Measurements from ENCODE around the gene FLYWCH2.

The FLYWCH2 gene

DNA sequence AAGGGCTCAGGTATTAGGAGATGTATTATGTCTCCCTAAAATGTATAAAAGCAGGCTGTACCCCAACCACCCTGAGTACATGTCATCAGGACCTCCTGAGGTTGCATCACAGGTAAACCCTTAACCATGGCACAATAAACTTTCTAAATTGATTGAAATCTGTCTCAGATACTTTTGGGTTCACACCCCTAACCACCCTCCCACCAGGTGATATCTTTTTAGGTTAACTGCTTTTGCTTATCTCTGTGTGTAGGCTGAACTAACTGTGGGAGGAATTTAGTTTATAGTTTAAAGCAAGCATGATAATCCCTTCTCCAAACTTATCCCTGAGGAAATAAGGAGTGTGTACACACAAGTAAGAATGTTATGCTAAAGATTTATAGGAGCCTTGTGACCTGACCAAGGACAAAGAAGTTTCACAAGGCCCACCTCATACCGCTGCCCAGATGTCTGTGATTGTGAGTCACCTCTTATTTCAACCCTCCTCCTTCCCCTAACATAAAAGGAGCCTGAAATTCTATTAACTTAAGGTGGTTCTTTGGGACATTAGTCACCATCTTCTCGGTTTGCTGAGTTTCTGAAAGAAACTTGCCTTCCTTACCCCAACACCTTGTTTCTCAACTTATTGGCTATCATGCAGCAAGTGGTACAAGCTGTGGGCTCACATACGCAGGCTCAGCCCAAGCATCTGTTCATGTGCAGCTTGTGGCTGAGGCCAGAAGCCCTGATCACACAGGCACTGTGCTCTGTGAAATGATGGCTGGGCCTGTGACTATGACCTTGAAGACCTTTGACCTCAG is 36.3 kb upstream of the FLYWCH2 start:
- peak; percentile 79 for DNase-seq (ENCODE audit: low read depth)
- no peak overlapping the region for H3K4me3 ChIP-seq (ENCODE audit: low read length)
- no peak for TF ChIP-seq CTCF (IDR thresholded peaks at IDR 0.05; ENCODE audit: insufficient read depth, low read depth, low read length, missing control alignments)

DNA sequence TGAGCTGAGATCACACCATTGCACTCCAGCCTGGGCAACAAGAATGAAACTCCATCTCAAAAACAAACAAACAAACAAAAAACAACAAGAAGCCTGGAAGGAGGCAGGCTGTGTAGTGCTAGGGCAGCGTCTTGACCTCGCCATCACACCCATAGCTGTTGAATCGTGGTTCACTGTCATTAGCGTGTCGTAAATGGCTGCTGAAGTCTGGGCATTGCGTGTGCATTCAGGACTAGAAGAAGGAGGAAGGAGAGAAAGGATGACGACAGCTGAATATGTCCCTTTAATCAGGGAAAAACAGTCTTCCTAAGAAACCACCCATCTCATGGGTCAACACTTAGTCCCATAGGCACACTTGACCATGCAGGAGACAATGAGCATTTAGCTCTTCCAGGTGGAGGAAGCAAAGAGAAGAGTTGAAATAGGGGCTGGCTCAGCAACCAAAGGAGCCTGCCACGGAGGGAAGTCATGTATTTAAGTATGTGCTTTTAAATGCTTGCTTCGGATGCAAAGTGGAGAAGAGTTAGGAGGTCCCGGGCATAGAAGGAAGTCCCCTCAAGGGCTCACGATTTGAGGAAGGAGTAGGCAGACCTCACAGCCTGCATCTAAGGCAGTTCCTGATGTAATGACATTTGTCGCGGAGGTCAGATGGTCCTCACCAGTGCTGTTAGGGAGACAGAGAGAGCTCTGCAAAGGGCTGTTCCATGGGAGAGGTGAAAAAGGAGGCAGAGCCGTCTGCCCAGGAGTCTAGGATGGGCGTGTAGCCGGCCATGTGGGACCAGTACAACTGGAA is 33.9 kb upstream of the FLYWCH2 start:
- DNase-seq (ENCODE audit: low read depth), result no peak
- H3K4me3 ChIP-seq (ENCODE audit: low read length), result no peak overlapping the region

DNA sequence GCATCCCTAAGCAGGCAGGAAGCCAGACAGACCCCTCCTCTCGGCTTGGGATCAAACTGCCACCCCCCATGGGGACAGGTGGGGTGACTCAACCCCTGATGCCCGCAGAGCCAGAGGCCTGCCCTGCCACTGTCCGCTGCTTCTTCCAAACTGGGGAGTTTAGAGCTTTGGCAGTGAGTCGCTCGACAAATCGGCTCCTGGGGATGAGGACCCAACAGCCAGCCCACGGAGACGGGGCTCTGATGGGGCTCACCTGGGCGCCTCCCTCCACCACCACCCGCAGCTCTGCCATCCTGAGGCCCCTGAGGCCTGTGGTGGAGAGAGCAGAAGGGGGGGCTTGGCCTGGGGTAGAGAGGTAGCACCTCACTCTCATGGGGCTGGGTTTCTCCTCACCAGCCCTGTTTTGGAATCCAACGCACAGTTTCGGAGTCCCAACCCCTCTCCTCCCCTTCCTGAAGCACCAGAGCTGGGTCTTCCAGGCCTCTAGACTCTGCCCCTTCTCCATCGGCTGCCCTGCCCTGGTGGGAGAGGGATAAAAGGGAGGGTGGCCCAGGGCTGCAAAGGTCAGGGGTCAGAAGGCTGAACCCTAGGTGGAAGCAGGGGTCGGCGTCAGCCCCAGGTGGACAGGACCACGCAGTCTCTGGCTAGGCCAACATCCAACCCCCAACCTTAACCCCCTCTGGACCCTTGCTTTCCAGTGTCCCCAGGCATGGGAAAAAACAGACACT is 30.8 kb upstream of the FLYWCH2 start:
- DNase-seq (ENCODE audit: low read depth), result no peak
- no peak overlapping the region for H3K4me3 ChIP-seq (ENCODE audit: low read length)
- no peak for TF ChIP-seq CTCF (IDR thresholded peaks at IDR 0.05; ENCODE audit: insufficient read depth, low read depth, low read length, missing control alignments)

More for the DNA sequence above, 33.9 kb upstream of the FLYWCH2 start:
- no peak for TF ChIP-seq CTCF (IDR thresholded peaks at IDR 0.05; ENCODE audit: insufficient read depth, low read depth, low read length, missing control alignments)

DNA sequence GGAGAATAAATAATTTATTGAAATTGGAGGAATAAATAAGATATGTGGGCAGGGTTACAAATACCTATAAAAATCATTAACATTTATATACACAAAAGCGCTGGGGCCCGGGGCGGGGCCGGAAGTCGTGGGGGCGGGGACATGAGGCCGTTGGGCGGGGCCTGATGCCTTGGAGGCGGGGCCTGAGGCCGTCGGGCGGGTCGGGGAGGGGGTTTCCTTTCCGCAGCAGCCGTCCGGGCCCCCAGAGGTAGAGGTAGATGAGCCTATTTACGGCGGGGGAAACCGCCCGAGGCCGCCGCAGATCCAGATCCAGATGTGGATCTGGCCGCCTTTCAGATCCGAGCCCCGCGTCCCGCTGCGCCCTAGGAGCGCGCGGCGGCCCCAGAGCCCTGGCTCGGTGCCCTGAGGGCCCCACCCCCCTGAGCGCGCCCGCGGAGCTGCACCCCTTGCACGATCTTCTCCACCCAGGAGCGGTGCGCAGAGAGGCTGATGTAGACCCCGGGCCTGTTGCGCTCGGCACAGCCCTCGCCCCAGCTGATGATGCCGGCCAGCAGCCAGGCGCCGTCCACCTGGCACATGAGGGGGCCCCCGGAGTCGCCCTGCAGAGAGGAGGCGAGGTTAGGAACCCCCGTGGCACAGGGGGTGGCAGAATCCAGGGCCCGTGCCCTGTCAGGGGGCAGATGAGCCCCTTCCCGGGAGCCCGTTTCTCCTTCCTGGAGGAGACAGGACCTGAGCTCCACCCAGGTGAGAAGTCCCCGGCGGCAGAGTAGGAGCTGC is 30.1 kb upstream of the FLYWCH2 start:
- DNase-seq (ENCODE audit: low read depth), result no peak
- TF ChIP-seq CTCF (IDR thresholded peaks at IDR 0.05; ENCODE audit: insufficient read depth, low read depth, low read length, missing control alignments), result no peak
- H3K4me3 ChIP-seq (ENCODE audit: low read length), result no peak overlapping the region

GRCh38 chr16:2853531-2854073 is 29.4 kb upstream of the FLYWCH2 start:
- H3K4me3 ChIP-seq (ENCODE audit: low read length), result no peak overlapping the region
- no peak for DNase-seq (ENCODE audit: low read depth)
- no peak for TF ChIP-seq CTCF (IDR thresholded peaks at IDR 0.05; ENCODE audit: insufficient read depth, low read depth, low read length, missing control alignments)

GRCh38 chr16:2854700-2855309 is 28.2 kb upstream of the FLYWCH2 start:
- H3K4me3 ChIP-seq (ENCODE audit: low read length), result no peak overlapping the region
- TF ChIP-seq CTCF (IDR thresholded peaks at IDR 0.05; ENCODE audit: insufficient read depth, low read depth, low read length, missing control alignments), result peak; percentile 49
- no peak for DNase-seq (ENCODE audit: low read depth)

Measured in epithelial cell of esophagus (primary cell).